H1 (cell line): ENCODE results near the gene CEMIP2. TPM values are rescaled to one million over a fixed set of nuclear protein-coding genes. Genes with fewer than 3 reads are reported as not detected.

Experiments used
- CTCF ChIA-PET: fragments of 300-600 bp; sonication (Branson Sonifier 250); formaldehyde crosslinking; loops from one replicate; lab custom pipeline; 2021; ENCODE audit not compliant: partially characterized antibody; lab: Charles Lee
- POLR2A ChIA-PET: fragments of 300-600 bp; sonication (Branson Sonifier 250); formaldehyde crosslinking; loops from one replicate; lab custom pipeline; 2021; ENCODE audit warnings: inconsistent platforms; ENCODE audit not compliant: partially characterized antibody; lab: Charles Lee
- DNase-seq, 2 experiments: peaks; one replicate each; pipeline versions ENCODE4 v3.0.0 to v3.0.0-alpha.2; 2010 to 2022; ENCODE audit warnings: low spot score in 2 of 2, low read depth in 1 of 2, mixed read lengths in 1 of 2
- FAIRE-seq: peaks from 2 replicates; lab custom pipeline; 2011; peaks lifted over from hg19 to GRCh38; lab: Jason Lieb, UNC
- H2AFZ ChIP-seq: 2 replicates; pipeline ENCODE4 v1.8.1; 2012; ENCODE audit warnings: low read length, inconsistent platforms
- H2AK5ac ChIP-seq: 2 replicates; pipeline ENCODE4 v1.6.1; 2013; ENCODE audit warnings: low read depth, low read length
- H2BK120ac ChIP-seq: replicated peaks from 2 replicates; pipeline ENCODE3; 2013; ENCODE audit warnings: low read depth, low read length, inconsistent platforms
- H2BK12ac ChIP-seq: 2 replicates; pipeline ENCODE4 v1.6.1; 2013; ENCODE audit warnings: low read depth, low read length
- H2BK15ac ChIP-seq: 2 replicates; pipeline ENCODE4 v1.6.1; 2013; ENCODE audit warnings: low read length
- H2BK20ac ChIP-seq: 2 replicates; pipeline ENCODE4 v1.6.1; 2013; ENCODE audit warnings: low read length
- H2BK5ac ChIP-seq: 2 replicates; pipeline ENCODE4 v1.6.1; 2013; ENCODE audit warnings: low read depth, low read length
- H3K14ac ChIP-seq: 2 replicates; pipeline ENCODE4 v1.6.1; 2013; ENCODE audit warnings: inconsistent platforms; ENCODE audit not compliant: insufficient read length
- H3K18ac ChIP-seq: 2 replicates; pipeline ENCODE4 v1.6.1; 2013; ENCODE audit warnings: low read length; ENCODE audit errors: extremely low read depth
- H3K23ac ChIP-seq: 2 replicates; pipeline ENCODE4 v1.6.1; 2013; ENCODE audit warnings: inconsistent platforms; ENCODE audit not compliant: insufficient read length
- H3K23me2 ChIP-seq: 2 replicates; pipeline ENCODE4 v1.6.1; 2013; ENCODE audit warnings: low read depth, low read length
- H3K27ac ChIP-seq: 2 replicates; pipeline ENCODE4 v1.6.1; 2011; ENCODE audit warnings: low read depth, low read length, inconsistent platforms
- H3K27me3 ChIP-seq, 4 experiments: replicated peaks in 1 of 4; 1 replicate in 1 of 4; 2 replicates in 3 of 4; pipeline versions ENCODE4 v1.6.1 to v1.8.1; 2011 to 2013; ENCODE audit warnings: low read length in 3 of 4, mild to moderate bottlenecking in 3 of 4, inconsistent platforms in 2 of 4, mixed read lengths in 2 of 4, moderate library complexity in 1 of 4; ENCODE audit not compliant: control insufficient read depth in 3 of 4, insufficient read depth in 3 of 4; ENCODE audit errors: extremely low read depth in 1 of 4
- H3K36me3 ChIP-seq, 4 experiments: 2 replicates each; pipeline versions ENCODE4 v1.6.1 to v1.8.1; 2011 to 2013; ENCODE audit warnings: mild to moderate bottlenecking in 4 of 4, low read length in 3 of 4, moderate library complexity in 2 of 4, control low read depth in 1 of 4, inconsistent platforms in 1 of 4; ENCODE audit not compliant: insufficient read depth in 4 of 4, control insufficient read depth in 2 of 4
- H3K4ac ChIP-seq: replicated peaks from 2 replicates; pipeline ENCODE3; 2013; ENCODE audit warnings: low read length, low read depth, mixed read lengths, inconsistent platforms; ENCODE audit not compliant: insufficient read length
- H3K4me1 ChIP-seq, 4 experiments: replicated peaks in 1 of 4; 1 replicate in 1 of 4; 2 replicates in 3 of 4; pipeline versions ENCODE4 v1.6.1 to v1.8.1; 2011 to 2013; ENCODE audit warnings: low read length in 3 of 4, inconsistent platforms in 2 of 4, mixed read lengths in 1 of 4; ENCODE audit not compliant: insufficient read depth in 4 of 4, control insufficient read depth in 3 of 4
- H3K4me2 ChIP-seq, 2 experiments: 2 replicates each; pipeline versions ENCODE4 v1.6.1 to v1.8.1; 2011 to 2013; ENCODE audit warnings: low read depth in 2 of 2, low read length in 2 of 2, control low read depth in 1 of 2, inconsistent platforms in 1 of 2, mild to moderate bottlenecking in 1 of 2; ENCODE audit not compliant: insufficient read depth in 1 of 2
- H3K4me3 ChIP-seq, 4 experiments: fragments of 200-600, 300-600 bp in 1 of 4; sonication (generic), shearing (Covaris generic), sonication (Bioruptor Twin) in 1 of 4; 2 replicates each; pipeline versions ENCODE4 v1.5.1 to v1.8.1; 2011 to 2016; ENCODE audit warnings: low read length in 4 of 4, low read depth in 3 of 4, control low read depth in 2 of 4, inconsistent platforms in 2 of 4, mild to moderate bottlenecking in 2 of 4, mixed read lengths in 1 of 4, moderate library complexity in 1 of 4; ENCODE audit not compliant: insufficient read depth in 2 of 4; ENCODE audit errors: extremely low read depth in 1 of 4
- H3K56ac ChIP-seq: replicated peaks from 2 replicates; pipeline ENCODE3; 2013; ENCODE audit warnings: low read depth, mild to moderate bottlenecking, mixed read lengths, low read length, inconsistent platforms; ENCODE audit not compliant: insufficient read length
- H3K79me1 ChIP-seq: 2 replicates; pipeline ENCODE4 v1.6.1; 2013; ENCODE audit warnings: low read depth, low read length, control low read depth
- H3K79me2 ChIP-seq, 2 experiments: 2 replicates each; pipeline versions ENCODE4 v1.6.1 to v1.8.1; 2012 to 2013; ENCODE audit warnings: low read length in 2 of 2, mild to moderate bottlenecking in 2 of 2, inconsistent platforms in 1 of 2; ENCODE audit not compliant: insufficient read depth in 2 of 2, control insufficient read depth in 1 of 2
- H3K9ac ChIP-seq, 4 experiments: replicated peaks in 1 of 4; 1 replicate in 1 of 4; 2 replicates in 3 of 4; pipeline versions ENCODE4 v1.6.1 to v1.8.1; 2011 to 2013; ENCODE audit warnings: low read depth in 3 of 4, low read length in 3 of 4, control low read depth in 2 of 4, mild to moderate bottlenecking in 2 of 4, moderate library complexity in 2 of 4, inconsistent platforms in 1 of 4; ENCODE audit errors: extremely low read depth in 1 of 4
- H3K9me3 ChIP-seq, 2 experiments: 2 replicates each; pipeline versions ENCODE4 v1.6.1 to v1.8.1; 2012 to 2013; ENCODE audit warnings: mild to moderate bottlenecking in 2 of 2, moderate library complexity in 2 of 2, control low read depth in 1 of 2, inconsistent platforms in 1 of 2, low read depth in 1 of 2, low read length in 1 of 2, mixed read lengths in 1 of 2; ENCODE audit not compliant: insufficient read depth in 2 of 2
- H4K20me1 ChIP-seq, 2 experiments: replicated peaks in 1 of 2; 2 replicates each; pipeline versions ENCODE3 to v1.8.1; 2011 to 2013; ENCODE audit warnings: inconsistent platforms in 2 of 2, low read length in 2 of 2, mild to moderate bottlenecking in 1 of 2; ENCODE audit not compliant: insufficient read depth in 2 of 2, control insufficient read depth in 1 of 2
- H4K5ac ChIP-seq: 2 replicates; pipeline ENCODE4 v1.6.1; 2013; ENCODE audit warnings: low read length, low read depth, mixed read lengths, inconsistent platforms; ENCODE audit not compliant: insufficient read length
- H4K8ac ChIP-seq: 2 replicates; pipeline ENCODE4 v1.8.0; 2013; ENCODE audit warnings: mild to moderate bottlenecking, moderate library complexity, low read length, inconsistent platforms; ENCODE audit not compliant: insufficient read depth; ENCODE audit errors: extremely low read depth
- H4K91ac ChIP-seq: replicated peaks from 2 replicates; pipeline ENCODE3; 2013; ENCODE audit warnings: low read length, mixed read lengths, inconsistent platforms; ENCODE audit not compliant: insufficient read length
- JUND ChIP-seq: IDR thresholded peaks from 2 replicates; pipeline ENCODE4 v1.6.1; 2011; ENCODE audit warnings: mild to moderate bottlenecking, improper control_type of control experiment, low read length
- KDM1A ChIP-seq: fragments of 200-600, 300-600 bp; sonication (generic); IDR thresholded peaks from 2 replicates; pipeline ENCODE4 v1.7.1; 2016; ENCODE audit warnings: mild to moderate bottlenecking, low read length, borderline replicate concordance
- MAFK ChIP-seq: IDR thresholded peaks from 2 replicates; pipeline ENCODE4 v1.6.1; 2012; ENCODE audit warnings: low read depth, mild to moderate bottlenecking, improper control_type of control experiment, low read length
- NRF1 ChIP-seq: IDR thresholded peaks from 2 replicates; pipeline ENCODE4 v1.6.1; 2011; ENCODE audit warnings: mild to moderate bottlenecking, low read depth, low read length, improper control_type of control experiment
- SP4 ChIP-seq: IDR thresholded peaks from 2 replicates; pipeline ENCODE4 v1.6.1; 2012; ENCODE audit warnings: low read length, inconsistent platforms
- WGBS, 2 experiments: shearing (Covaris generic) in 1 of 2; methylation state at CpG; one replicate each; pipeline versions ENCODE4 v1.1.6 to v1.1.7; 2013 to 2015; ENCODE audit warnings: low lambda C conversion rate in 2 of 2, mixed read lengths in 2 of 2, inconsistent platforms in 1 of 2, low coverage in 1 of 2, missing lambda C conversion rate in 1 of 2; ENCODE audit not compliant: insufficient replicate concordance in 2 of 2, insufficient coverage in 1 of 2, insufficient read length in 1 of 2; ENCODE audit errors: extremely low coverage in 1 of 2, missing lambda C conversion rate in 1 of 2; 5-methylcytosine and 5-hydroxymethylcytosine counted together
- polyA plus RNA-seq, 7 experiments: library from polyadenylated mRNA; depleted of rRNA in 3 of 7; stranded (reverse) in 5 of 7; unstranded in 2 of 7; fragments of >200 nt in 5 of 7; fragments of 200-250 nt in 2 of 7; gene quantifications; 1 replicate in 5 of 7; 2 replicates in 1 of 7; 4 replicates in 1 of 7; pipeline versions ENCODE4 v1.2.1 to v1.2.3, GENCODE V29; 2011 to 2013; ENCODE audit warnings: missing spikeins in 2 of 7, mixed read lengths in 2 of 7
- total RNA-seq: library from RNA; stranded (reverse); fragmentation: NEBNext Ultra II Directional; extraction: Animal tissue kit (Norgen Biotek cat#: 25700); gene quantifications from 2 replicates; pipeline ENCODE4 v1.2.1, GENCODE V29; 2021
- TF ChIP-seq, protein P1 (sequence below), 3 experiments: IDR thresholded peaks; 1 replicate in 2 of 3; 2 replicates in 1 of 3; pipeline versions ENCODE4 v1.5.1 to v1.6.1; 2011; ENCODE audit warnings: low read length in 3 of 3, mild to moderate bottlenecking in 3 of 3, inconsistent platforms in 2 of 3, low read depth in 1 of 3, moderate library complexity in 1 of 3; ENCODE audit not compliant: insufficient read depth in 1 of 3; ENCODE audit errors: control extremely low read depth in 1 of 3

Gene CEMIP2
- total and polyA plus RNA-seq, 2 of the 8 experiments (the other 6 are each of a cell fraction or from before 2014, with no cell fraction given), result 25.2 to 52.1 TPM

DNA sequence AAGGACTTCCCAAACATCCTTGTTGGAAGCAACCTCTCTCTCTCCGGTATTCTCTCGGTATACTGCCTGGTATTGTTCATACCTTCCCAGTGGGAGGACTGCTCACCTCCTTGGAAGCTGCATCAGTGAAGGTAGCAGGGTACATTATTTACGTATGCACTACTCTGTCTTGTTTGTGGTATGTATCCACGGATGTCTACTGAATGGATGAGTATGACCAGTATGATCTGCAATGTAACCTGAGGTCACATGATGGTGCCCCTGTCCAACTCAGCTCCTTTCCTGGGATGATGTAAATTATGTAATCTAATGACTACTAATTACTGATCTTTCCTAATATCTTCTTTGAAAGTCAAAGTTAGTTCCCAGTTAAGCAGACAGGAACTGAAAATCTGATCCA lies 32.1 kb downstream of the CEMIP2 start:
- Histone ChIP-seq H4K8ac (no peak overlapping the region; the same call in 1 of the 2 replicates), H4K5ac (no peak overlapping the region), H2BK15ac (no peak overlapping the region), H3K23ac (no peak overlapping the region), H3K4me2 (no peak overlapping the region), H2BK12ac (no peak overlapping the region), H3K14ac (no peak overlapping the region), H3K4ac (no peak overlapping the region), H2AK5ac (no peak overlapping the region), H2BK5ac (no peak overlapping the region), H2BK20ac (no peak overlapping the region), H3K79me1 (no peaks in the 10 kb centered on the region), H3K79me2 (no peaks in the 10 kb centered on the region), H3K9me3 (no peaks in the 10 kb centered on the region), H3K18ac (no peak overlapping the region), H4K91ac (no peak overlapping the region), H3K4me3 (no peak overlapping the region), H3K36me3 (peaks cover 4 to 55% (median 16%) of the 10 kb centered on the region in 4 experiments; a peak in 6 of 8 replicates), H2BK120ac (no peak overlapping the region), H3K23me2 (no peaks in the 10 kb centered on the region), H3K9ac (no peak overlapping the region), H4K20me1 (peaks cover 0 to 3% of the 10 kb centered on the region in 2 experiments), H3K56ac (no peak overlapping the region), H3K27me3 (no peaks in the 10 kb centered on the region), H2AFZ (no peak overlapping the region), H3K27ac (no peak overlapping the region), H3K4me1 (no peaks in the 10 kb centered on the region)
- TF ChIP-seq, protein P1, sequence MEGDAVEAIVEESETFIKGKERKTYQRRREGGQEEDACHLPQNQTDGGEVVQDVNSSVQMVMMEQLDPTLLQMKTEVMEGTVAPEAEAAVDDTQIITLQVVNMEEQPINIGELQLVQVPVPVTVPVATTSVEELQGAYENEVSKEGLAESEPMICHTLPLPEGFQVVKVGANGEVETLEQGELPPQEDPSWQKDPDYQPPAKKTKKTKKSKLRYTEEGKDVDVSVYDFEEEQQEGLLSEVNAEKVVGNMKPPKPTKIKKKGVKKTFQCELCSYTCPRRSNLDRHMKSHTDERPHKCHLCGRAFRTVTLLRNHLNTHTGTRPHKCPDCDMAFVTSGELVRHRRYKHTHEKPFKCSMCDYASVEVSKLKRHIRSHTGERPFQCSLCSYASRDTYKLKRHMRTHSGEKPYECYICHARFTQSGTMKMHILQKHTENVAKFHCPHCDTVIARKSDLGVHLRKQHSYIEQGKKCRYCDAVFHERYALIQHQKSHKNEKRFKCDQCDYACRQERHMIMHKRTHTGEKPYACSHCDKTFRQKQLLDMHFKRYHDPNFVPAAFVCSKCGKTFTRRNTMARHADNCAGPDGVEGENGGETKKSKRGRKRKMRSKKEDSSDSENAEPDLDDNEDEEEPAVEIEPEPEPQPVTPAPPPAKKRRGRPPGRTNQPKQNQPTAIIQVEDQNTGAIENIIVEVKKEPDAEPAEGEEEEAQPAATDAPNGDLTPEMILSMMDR (IDR thresholded peaks at IDR 0.05; ENCODE audit: control extremely low read depth in 1 of 3, insufficient read depth in 1 of 3, low read depth in 1 of 3, low read length in 3 of 3), result no peak
- TF ChIP-seq MAFK, result no peak
- TF ChIP-seq JUND, result no peak
- no peak for TF ChIP-seq KDM1A
- TF ChIP-seq NRF1, result no peak
- no peak for TF ChIP-seq SP4
- ChIA-PET POLR2A (interaction anchor here (1.8 kb wide), 1 partner anchor 30 kb away, joined by 6 read pairs; no protein-coding TSS in a partner anchor), CTCF (interaction anchor here (2.1 kb wide), 1 partner anchor 18 kb away, joined by 6 read pairs; no protein-coding TSS in a partner anchor)
- FAIRE-seq (no peak), DNase-seq (no peak)
- WGBS, 2 experiments, result 94% methylated on average over 4 of the region's 4 CpGs; no CpG with 5 or more reads in 1 of the 2 experiments
